ENCODE data around the gene PTPN7.

PTPN7 gene

DNA sequence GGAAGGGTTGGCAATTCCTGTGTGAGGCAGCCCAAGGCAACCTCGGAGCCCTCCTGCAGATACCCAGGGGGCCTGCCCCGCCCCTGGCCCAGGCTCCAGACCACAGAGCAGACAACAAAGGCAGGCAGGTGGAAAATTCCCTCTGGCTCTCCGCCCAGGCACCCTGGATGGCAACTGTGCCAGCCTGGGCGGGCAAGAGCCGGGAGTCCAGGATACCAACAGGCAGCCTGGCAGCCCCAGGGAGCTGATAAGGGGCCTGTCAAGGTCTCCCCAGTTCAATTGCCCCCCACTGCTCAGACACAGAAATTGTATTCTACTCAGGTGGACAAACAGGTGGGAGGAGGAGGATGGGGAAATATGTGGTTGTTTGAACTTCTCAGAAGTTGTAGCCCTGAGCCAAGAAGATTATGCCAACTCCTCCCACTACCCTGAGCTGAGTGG, 53.1 kb downstream of the PTPN7 start:
- H3K4me3 ChIP-seq (ENCODE audit: low read depth in 1 of 2, low read length in 2 of 2), result no peak overlapping the region
- H3K4me1 ChIP-seq (ENCODE audit: control insufficient read depth in 1 of 2, insufficient read depth in 2 of 2, low read length in 2 of 2), result no peaks in the 10 kb centered on the region
- H3K36me3 ChIP-seq (ENCODE audit: control insufficient read depth in 1 of 2, insufficient read depth in 2 of 2, low read length in 2 of 2), result no peaks in the 10 kb centered on the region
- no peaks in the 10 kb centered on the region for H3K9me3 ChIP-seq (ENCODE audit: control insufficient read depth in 1 of 2, low read length in 2 of 2)
- H3K27me3 ChIP-seq (ENCODE audit: low read depth, low read length), result no peaks in the 10 kb centered on the region
- peak overlapping the region; percentile 97 for H3K27ac ChIP-seq (ENCODE audit: low read length)

DNA sequence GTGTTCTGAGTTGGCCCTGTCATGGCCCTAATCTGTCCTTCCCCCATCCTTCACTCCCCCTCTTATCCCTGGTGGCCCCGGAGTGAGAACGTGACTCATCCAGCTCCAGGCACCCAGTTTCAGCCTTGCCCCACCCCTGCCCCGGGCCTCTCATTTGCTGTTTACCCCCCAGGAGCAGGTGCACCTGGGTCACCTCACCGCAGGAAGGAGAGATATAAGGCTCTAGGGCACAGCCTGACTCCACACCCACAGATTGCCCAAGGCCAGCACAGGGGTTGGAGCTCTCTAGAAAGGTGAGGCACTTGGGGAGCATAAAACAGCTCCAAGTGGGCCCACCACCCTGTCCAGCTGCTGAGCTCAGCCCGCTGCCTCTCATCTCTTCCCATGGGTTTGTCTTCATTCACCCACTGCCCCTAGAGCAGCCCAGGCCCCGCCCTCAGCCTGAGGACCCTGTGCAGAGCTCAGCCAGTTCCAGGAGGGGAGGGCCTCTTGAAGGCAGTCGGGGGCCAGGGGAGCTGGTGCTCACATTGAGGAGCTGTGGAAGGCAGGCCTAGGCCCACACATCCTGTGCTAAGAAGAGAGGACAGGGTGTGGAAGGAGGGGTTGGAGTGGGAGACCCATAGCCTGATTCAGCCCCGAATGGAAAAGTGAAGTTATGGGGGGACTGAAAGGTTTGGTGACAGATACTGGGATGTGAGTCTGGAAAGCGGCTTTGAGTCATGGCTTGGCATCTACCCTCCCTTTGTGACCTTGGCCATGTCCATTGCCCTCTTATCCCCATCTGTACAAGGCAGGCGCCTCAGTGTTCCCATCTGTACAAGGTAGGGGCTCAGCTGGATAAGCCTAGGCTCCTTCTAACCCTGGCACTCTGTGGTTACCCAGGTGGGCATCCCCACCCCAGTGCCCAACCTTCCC, 53.8 kb downstream of the PTPN7 start:
- H3K36me3 ChIP-seq (ENCODE audit: control insufficient read depth in 1 of 2, insufficient read depth in 2 of 2, low read length in 2 of 2), result no peaks in the 10 kb centered on the region
- H3K27ac ChIP-seq (ENCODE audit: low read length), result peak overlapping the region; percentile 97

DNA sequence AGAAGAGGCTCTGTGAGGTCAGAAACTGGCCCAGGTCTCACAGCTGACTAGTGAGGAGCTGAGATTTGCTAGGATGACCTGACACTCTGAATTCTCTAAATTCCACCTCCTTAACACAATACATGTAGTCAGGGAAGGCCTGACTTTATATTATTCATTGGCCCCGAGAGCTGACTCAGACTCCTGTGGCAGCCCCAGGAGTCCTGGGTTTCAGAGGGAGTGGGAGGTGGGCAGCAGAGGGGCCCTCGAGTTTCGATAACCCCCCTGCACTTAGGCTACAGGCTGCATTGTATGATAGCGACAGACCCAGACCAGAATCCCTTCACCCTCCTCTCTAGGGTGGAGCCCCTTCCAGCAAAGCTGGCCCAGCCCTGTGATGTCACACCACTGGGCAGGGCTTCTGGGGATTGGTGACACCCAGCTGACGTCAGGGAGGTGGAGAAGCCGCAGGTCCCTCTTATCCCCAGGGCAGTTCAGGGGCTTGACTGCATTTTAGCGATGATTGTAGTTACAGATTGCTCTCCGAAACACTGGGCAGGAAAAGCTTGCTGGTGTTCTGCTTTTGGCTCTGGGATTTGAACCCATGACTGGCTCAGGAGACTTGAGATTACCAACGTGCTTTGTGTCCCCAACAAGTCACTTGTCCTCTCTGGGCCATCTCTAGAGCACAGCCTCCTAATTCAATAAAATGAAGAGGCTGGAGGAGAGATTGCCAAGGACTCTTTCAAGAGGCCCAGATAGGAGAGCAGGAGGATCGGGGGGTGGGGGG, 54.6 kb downstream of the PTPN7 start:
- Histone ChIP-seq H3K4me1 (ENCODE audit: control insufficient read depth in 1 of 2, insufficient read depth in 2 of 2, low read length in 2 of 2) (no peaks in the 10 kb centered on the region), H3K36me3 (ENCODE audit: control insufficient read depth in 1 of 2, insufficient read depth in 2 of 2, low read length in 2 of 2) (no peaks in the 10 kb centered on the region), H3K27ac (ENCODE audit: low read length) (peak overlapping the region; percentile 97), H3K4me3 (ENCODE audit: low read depth in 1 of 2, low read length in 2 of 2) (no peak overlapping the region), H3K27me3 (ENCODE audit: low read depth, low read length) (no peaks in the 10 kb centered on the region), H3K9me3 (ENCODE audit: control insufficient read depth in 1 of 2, low read length in 2 of 2) (no peaks in the 10 kb centered on the region)

More for the DNA sequence above, 53.8 kb downstream of the PTPN7 start:
- Histone ChIP-seq H3K4me1 (ENCODE audit: control insufficient read depth in 1 of 2, insufficient read depth in 2 of 2, low read length in 2 of 2) (no peaks in the 10 kb centered on the region), H3K9me3 (ENCODE audit: control insufficient read depth in 1 of 2, low read length in 2 of 2) (no peaks in the 10 kb centered on the region), H3K27me3 (ENCODE audit: low read depth, low read length) (no peaks in the 10 kb centered on the region), H3K4me3 (ENCODE audit: low read depth in 1 of 2, low read length in 2 of 2) (no peak overlapping the region)

DNA sequence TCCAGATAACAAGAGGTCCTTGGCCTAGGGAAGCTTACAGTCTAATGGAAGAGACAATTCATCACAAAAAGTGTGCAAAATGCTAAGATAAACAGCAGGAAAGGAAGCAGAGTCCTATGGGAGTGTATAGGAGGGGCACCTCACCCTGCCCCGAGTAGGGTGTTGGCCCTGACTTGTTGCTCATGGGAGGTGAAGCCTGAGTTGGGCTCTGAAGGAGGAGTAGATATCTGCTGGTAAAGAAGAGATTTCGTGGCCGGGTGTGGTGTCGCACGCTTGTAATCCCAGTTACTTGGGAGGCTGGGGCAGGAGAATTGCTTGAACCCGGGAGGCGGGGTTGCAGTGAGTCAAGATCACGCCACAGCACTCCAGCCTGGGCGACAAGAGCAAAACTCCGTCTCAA, 56.3 kb downstream of the PTPN7 start:
- Histone ChIP-seq H3K27me3 (ENCODE audit: low read depth, low read length) (no peaks in the 10 kb centered on the region), H3K4me1 (ENCODE audit: control insufficient read depth in 1 of 2, insufficient read depth in 2 of 2, low read length in 2 of 2) (no peaks in the 10 kb centered on the region), H3K36me3 (ENCODE audit: control insufficient read depth in 1 of 2, insufficient read depth in 2 of 2, low read length in 2 of 2) (no peaks in the 10 kb centered on the region), H3K27ac (ENCODE audit: low read length) (no peak overlapping the region), H3K4me3 (ENCODE audit: low read depth in 1 of 2, low read length in 2 of 2) (no peak overlapping the region), H3K9me3 (ENCODE audit: control insufficient read depth in 1 of 2, low read length in 2 of 2) (no peaks in the 10 kb centered on the region)

DNA sequence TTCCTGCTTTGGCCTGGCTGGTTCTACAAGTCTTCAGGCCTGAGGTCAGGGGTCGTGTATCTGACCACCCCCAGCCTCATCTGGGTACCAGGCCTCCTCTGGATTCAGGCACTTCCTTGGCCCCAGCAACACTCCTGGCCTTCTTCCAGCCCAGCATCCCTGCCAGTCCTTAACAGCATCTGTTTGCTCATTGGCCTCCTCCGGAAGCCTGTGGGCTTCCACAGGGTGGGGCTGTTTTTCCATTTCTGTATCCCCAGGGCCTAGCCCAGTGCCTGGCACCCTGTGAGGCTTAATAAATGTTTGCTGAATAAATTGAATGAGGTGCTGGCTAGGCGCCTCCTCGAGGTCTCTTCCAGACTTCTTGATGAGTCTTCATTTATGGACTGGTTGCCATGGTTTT, 59.2 kb downstream of the PTPN7 start:
- Histone ChIP-seq H3K36me3 (ENCODE audit: control insufficient read depth in 1 of 2, insufficient read depth in 2 of 2, low read length in 2 of 2) (no peaks in the 10 kb centered on the region), H3K27me3 (ENCODE audit: low read depth, low read length) (no peaks in the 10 kb centered on the region), H3K9me3 (ENCODE audit: control insufficient read depth in 1 of 2, low read length in 2 of 2) (no peaks in the 10 kb centered on the region), H3K4me1 (ENCODE audit: control insufficient read depth in 1 of 2, insufficient read depth in 2 of 2, low read length in 2 of 2) (no peaks in the 10 kb centered on the region), H3K4me3 (ENCODE audit: low read depth in 1 of 2, low read length in 2 of 2) (no peak overlapping the region), H3K27ac (ENCODE audit: low read length) (no peak overlapping the region)
